CD14-positive monocyte (primary cell): ENCODE results near the gene FGF5. TPM values are rescaled to one million over a fixed set of nuclear protein-coding genes. Genes with fewer than 3 reads are reported as not detected.

Source experiments
- DNase-seq, 3 donors: peaks; one replicate each; pipeline ENCODE4 v3.0.0-alpha.2; 2011 to 2022
- H2AFZ ChIP-seq: 2 replicates; pipeline ENCODE4 v1.6.0; 2012; ENCODE audit warnings: mild to moderate bottlenecking, low read depth, low read length, inconsistent platforms; ENCODE audit not compliant: insufficient read depth, poor library complexity, severe bottlenecking
- H3K27ac ChIP-seq, 2 donors: 1 replicate in 1 of 2; 2 replicates in 1 of 2; pipeline ENCODE4 v1.5.1; 2012 to 2013; ENCODE audit warnings: low read length in 2 of 2, control low read depth in 1 of 2, inconsistent platforms in 1 of 2, low read depth in 1 of 2, mild to moderate bottlenecking in 1 of 2
- H3K27me3 ChIP-seq, 2 donors: one replicate each; pipeline versions ENCODE4 v1.6.0 to v1.6.1; 2011 to 2013; ENCODE audit warnings: low read length in 2 of 2; ENCODE audit not compliant: control insufficient read depth in 2 of 2, insufficient read depth in 2 of 2
- H3K36me3 ChIP-seq, 2 donors: replicated peaks in 1 of 2; 1 replicate in 1 of 2; 2 replicates in 1 of 2; pipeline versions ENCODE4 v1.5.1 to v1.6.1; 2012 to 2013; ENCODE audit warnings: low read length in 2 of 2, control low read depth in 1 of 2, inconsistent platforms in 1 of 2, mild to moderate bottlenecking in 1 of 2; ENCODE audit not compliant: insufficient read depth in 2 of 2, control insufficient read depth in 1 of 2
- H3K4me1 ChIP-seq, 2 donors: 1 replicate in 1 of 2; 2 replicates in 1 of 2; pipeline versions ENCODE4 v1.5.1 to v1.6.1; 2012 to 2013; ENCODE audit warnings: low read length in 2 of 2, control low read depth in 1 of 2, inconsistent platforms in 1 of 2, mild to moderate bottlenecking in 1 of 2, moderate library complexity in 1 of 2; ENCODE audit not compliant: insufficient read depth in 2 of 2, control insufficient read depth in 1 of 2
- H3K4me2 ChIP-seq: replicated peaks from 2 replicates; pipeline ENCODE3; 2012; ENCODE audit warnings: low read length, moderate library complexity, mild to moderate bottlenecking; ENCODE audit not compliant: poor library complexity, severe bottlenecking; ENCODE audit errors: extremely low read depth
- H3K4me3 ChIP-seq, 3 experiments: fragments of 200-600 bp in 1 of 3; sonication (generic) in 1 of 3; replicated peaks in 1 of 3; 1 replicate in 2 of 3; 2 replicates in 1 of 3; pipeline ENCODE4 v1.5.1; 2011 to 2013; ENCODE audit warnings: low read length in 3 of 3, mild to moderate bottlenecking in 3 of 3, control low read depth in 2 of 3, low read depth in 2 of 3, inconsistent platforms in 1 of 3, moderate library complexity in 1 of 3
- H3K79me2 ChIP-seq: 2 replicates; pipeline ENCODE4 v1.6.0; 2012; ENCODE audit warnings: mild to moderate bottlenecking, control low read depth, inconsistent platforms, low read length, moderate library complexity; ENCODE audit not compliant: insufficient read depth
- H3K9ac ChIP-seq: 2 replicates; pipeline ENCODE4 v1.6.0; 2017; ENCODE audit warnings: low read length, mild to moderate bottlenecking; ENCODE audit not compliant: insufficient read depth, poor library complexity, severe bottlenecking
- H3K9me3 ChIP-seq, 2 donors: replicated peaks in 1 of 2; 1 replicate in 1 of 2; 2 replicates in 1 of 2; pipeline versions ENCODE4 v1.5.1 to v1.6.1; 2012 to 2013; ENCODE audit warnings: low read length in 2 of 2, control low read depth in 1 of 2; ENCODE audit not compliant: control insufficient read depth in 1 of 2, insufficient read depth in 1 of 2
- H4K20me1 ChIP-seq: 2 replicates; pipeline ENCODE4 v1.6.0; 2012; ENCODE audit warnings: mild to moderate bottlenecking, low read length, control low read depth, moderate library complexity; ENCODE audit not compliant: insufficient read depth
- H3K27ac Mint-ChIP-seq, 7 donors: one replicate each; pipeline ENCODE4 v1.8.0; 2020; ENCODE audit warnings: mild to moderate bottlenecking in 7 of 7, mixed read lengths in 7 of 7, moderate library complexity in 6 of 7, inconsistent platforms in 2 of 7
- H3K27me3 Mint-ChIP-seq, 3 donors: one replicate each; pipeline ENCODE4 v1.8.0; 2021 to 2022; ENCODE audit warnings: low read depth in 3 of 3, mild to moderate bottlenecking in 3 of 3, mixed read lengths in 3 of 3, moderate library complexity in 3 of 3, inconsistent platforms in 1 of 3
- H3K36me3 Mint-ChIP-seq, 2 donors: one replicate each; pipeline ENCODE4 v1.8.0; 2020; ENCODE audit warnings: mixed read lengths in 2 of 2, inconsistent platforms in 1 of 2, mild to moderate bottlenecking in 1 of 2
- H3K4me1 Mint-ChIP-seq: one replicate; pipeline ENCODE4 v1.8.0; 2020; ENCODE audit warnings: mild to moderate bottlenecking, mixed read lengths
- H3K4me3 Mint-ChIP-seq, 2 donors: one replicate each; pipeline ENCODE4 v1.8.0; 2020; ENCODE audit warnings: mild to moderate bottlenecking in 2 of 2, mixed read lengths in 2 of 2, moderate library complexity in 1 of 2
- H3K9me3 Mint-ChIP-seq, 7 donors: one replicate each; pipeline ENCODE4 v1.8.0; 2020 to 2022; ENCODE audit warnings: mixed read lengths in 7 of 7, mild to moderate bottlenecking in 6 of 7, moderate library complexity in 6 of 7, inconsistent platforms in 2 of 7
- WGBS: methylation state at CpG from one replicate; pipeline ENCODE4 v1.1.5; 2013; ENCODE audit warnings: missing lambda C conversion rate; ENCODE audit not compliant: insufficient coverage; 5-methylcytosine and 5-hydroxymethylcytosine counted together
- intact Hi-C, 2 donors: fragments of 100-400 bp; cut with micrococcal nuclease; formaldehyde crosslinking; loops; one replicate each; pipeline versions ENCODE4 v1.15.0 to v1.15.1; 2023
- polyA plus RNA-seq, 3 donors: library from polyadenylated mRNA; depleted of rRNA in 1 of 3; unstranded in 2 of 3; stranded (reverse) in 1 of 3; fragments of 300-500 nt in 2 of 3; fragments of >200 nt in 1 of 3; fragmentation: Illumina TruSeq in 2 of 3; gene quantifications; 1 replicate in 2 of 3; 2 replicates in 1 of 3; pipeline ENCODE4 v1.2.3, GENCODE V29; 2012 to 2021
- TF ChIP-seq, protein P1 (sequence below): fragments of 200-600 bp; IDR thresholded peaks from one replicate; pipeline ENCODE4 v1.8.0; 2022; ENCODE audit warnings: antibody characterized with exemption, mild to moderate bottlenecking

FGF5 gene
- polyA plus RNA-seq, 3 donors, result not detected

DNA sequence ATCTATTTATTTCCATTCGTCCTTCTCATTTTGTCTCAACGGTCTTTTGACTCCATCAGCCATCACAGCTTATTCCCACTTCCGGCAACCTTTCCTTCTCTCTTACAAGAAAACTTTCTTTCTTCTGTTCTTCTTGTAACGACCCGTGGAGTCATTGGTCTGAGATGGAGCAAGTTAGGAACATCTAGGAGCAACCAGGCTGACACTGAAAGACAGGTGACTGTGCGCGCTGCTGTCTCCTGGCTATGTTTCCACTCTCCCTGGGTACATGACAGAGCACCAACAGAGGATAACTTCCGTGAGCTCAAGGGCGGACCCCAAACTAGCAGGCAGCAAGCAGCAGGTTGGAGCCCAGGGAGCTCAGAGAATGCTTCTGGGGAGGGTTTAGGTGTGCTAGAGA lies 2.5 kb downstream of the FGF5 start:
- Mint-ChIP-seq H3K27me3 (peaks cover 63 to 72% (median 71%) of the 10 kb centered on the region in 3 donors), H3K36me3 (peaks cover 0 to 2% of the 10 kb centered on the region in 2 donors), H3K4me3 (peak overlapping the region in 1 of 2 donors; percentile 56), H3K4me1 (peaks cover 24% of the 10 kb centered on the region), H3K9me3 (peaks cover 0 to 17% (median 7%) of the 10 kb centered on the region in 7 donors), H3K27ac (no peak overlapping the region)
- Histone ChIP-seq H3K4me2 (no peak overlapping the region), H3K9me3 (peaks cover 5 to 43% of the 10 kb centered on the region in 2 donors), H3K4me3 (no peak overlapping the region), H3K4me1 (peaks cover 8 to 17% of the 10 kb centered on the region in 2 donors), H3K27me3 (peaks cover 59 to 88% of the 10 kb centered on the region in 2 donors), H3K27ac (no peak overlapping the region), H3K9ac (no peak overlapping the region), H4K20me1 (no peaks in the 10 kb centered on the region), H3K79me2 (no peaks in the 10 kb centered on the region), H3K36me3 (no peaks in the 10 kb centered on the region), H2AFZ (no peak overlapping the region)
- no peak for DNase-seq
- TF ChIP-seq, protein P1, sequence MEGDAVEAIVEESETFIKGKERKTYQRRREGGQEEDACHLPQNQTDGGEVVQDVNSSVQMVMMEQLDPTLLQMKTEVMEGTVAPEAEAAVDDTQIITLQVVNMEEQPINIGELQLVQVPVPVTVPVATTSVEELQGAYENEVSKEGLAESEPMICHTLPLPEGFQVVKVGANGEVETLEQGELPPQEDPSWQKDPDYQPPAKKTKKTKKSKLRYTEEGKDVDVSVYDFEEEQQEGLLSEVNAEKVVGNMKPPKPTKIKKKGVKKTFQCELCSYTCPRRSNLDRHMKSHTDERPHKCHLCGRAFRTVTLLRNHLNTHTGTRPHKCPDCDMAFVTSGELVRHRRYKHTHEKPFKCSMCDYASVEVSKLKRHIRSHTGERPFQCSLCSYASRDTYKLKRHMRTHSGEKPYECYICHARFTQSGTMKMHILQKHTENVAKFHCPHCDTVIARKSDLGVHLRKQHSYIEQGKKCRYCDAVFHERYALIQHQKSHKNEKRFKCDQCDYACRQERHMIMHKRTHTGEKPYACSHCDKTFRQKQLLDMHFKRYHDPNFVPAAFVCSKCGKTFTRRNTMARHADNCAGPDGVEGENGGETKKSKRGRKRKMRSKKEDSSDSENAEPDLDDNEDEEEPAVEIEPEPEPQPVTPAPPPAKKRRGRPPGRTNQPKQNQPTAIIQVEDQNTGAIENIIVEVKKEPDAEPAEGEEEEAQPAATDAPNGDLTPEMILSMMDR, result no peak
- intact Hi-C loops, result no loop called here
- WGBS, result 66% methylated on average over 3 of the region's 9 CpGs

DNA sequence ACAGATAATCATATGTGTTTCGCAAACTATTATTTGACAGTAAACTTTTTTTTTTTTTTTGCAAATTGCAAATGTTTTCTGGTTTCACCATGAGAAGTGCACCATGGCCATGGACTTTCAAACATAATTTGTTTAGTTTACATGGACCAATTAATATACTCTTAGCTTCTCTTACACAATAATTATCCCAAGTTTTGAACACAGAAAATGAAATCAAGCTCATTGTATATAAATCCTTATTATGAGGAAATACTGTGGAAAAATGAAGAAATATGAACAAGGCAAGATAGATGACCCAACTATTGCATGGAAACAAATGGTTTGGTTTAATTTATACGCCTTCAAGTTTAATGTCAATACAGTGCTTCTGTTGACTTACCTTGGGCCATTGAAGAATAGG lies 3.9 kb downstream of the FGF5 start:
- no peak overlapping the region for H2AFZ ChIP-seq
- H3K4me1 Mint-ChIP-seq, result peaks cover 21% of the 10 kb centered on the region
- no peak overlapping the region for H3K4me3 Mint-ChIP-seq
- H3K9ac ChIP-seq, result no peak overlapping the region
- peaks cover 46 to 76% of the 10 kb centered on the region in 2 donors for H3K27me3 ChIP-seq
- no peak overlapping the region for H3K4me3 ChIP-seq
- no peak overlapping the region for H3K27ac Mint-ChIP-seq
- H3K9me3 Mint-ChIP-seq, result peaks cover 0 to 12% (median 3%) of the 10 kb centered on the region in 7 donors
- H3K4me1 ChIP-seq, result peaks cover 8 to 17% of the 10 kb centered on the region in 2 donors
- H3K36me3 Mint-ChIP-seq, result peaks cover 0 to 2% of the 10 kb centered on the region in 2 donors
- intact Hi-C loops, result no loop called here
- H3K27ac ChIP-seq, result no peak overlapping the region
- H3K4me2 ChIP-seq, result no peak overlapping the region
- WGBS, result 90% methylated on average over 1 of the region's 2 CpGs
- H4K20me1 ChIP-seq, result no peaks in the 10 kb centered on the region
- TF ChIP-seq, protein P1, result no peak
- peaks cover 5 to 36% of the 10 kb centered on the region in 2 donors for H3K9me3 ChIP-seq
- DNase-seq, result no peak
- peaks cover 49 to 59% (median 58%) of the 10 kb centered on the region in 3 donors for H3K27me3 Mint-ChIP-seq
- no peaks in the 10 kb centered on the region for H3K79me2 ChIP-seq
- no peaks in the 10 kb centered on the region for H3K36me3 ChIP-seq
